HEK293T (cell line): ENCODE results near the gene USP24.

Experiments used
- BHLHE40 ChIP-seq: fragments of 450-650 bp; IDR thresholded peaks from 2 replicates; pipeline ENCODE4 v1.6.1; 2016; ENCODE audit warnings: mild to moderate bottlenecking, moderate library complexity, borderline replicate concordance
- CTBP1 ChIP-seq: fragments of 450-650 bp; IDR thresholded peaks from 2 replicates; pipeline ENCODE4 v1.6.1; 2016; ENCODE audit warnings: borderline replicate concordance
- ELF4 ChIP-seq: fragments of 450-650 bp; IDR thresholded peaks from 2 replicates; pipeline ENCODE4 v1.6.1; 2017; ENCODE audit warnings: antibody characterized with exemption
- FOXK2 ChIP-seq: fragments of 450-650 bp; IDR thresholded peaks from 2 replicates; pipeline ENCODE4 v1.6.1; 2016; ENCODE audit warnings: mild to moderate bottlenecking
- FOXM1 ChIP-seq: fragments of 450-650 bp; IDR thresholded peaks from 2 replicates; pipeline ENCODE4 v1.6.1; 2017; ENCODE audit warnings: mild to moderate bottlenecking, borderline replicate concordance
- HDGF ChIP-seq: fragments of 450-650 bp; IDR thresholded peaks from 2 replicates; pipeline ENCODE4 v1.6.1; 2017; ENCODE audit warnings: antibody characterized with exemption, borderline replicate concordance
- L3MBTL2 ChIP-seq: fragments of 450-650 bp; conservative IDR thresholded peaks from 2 replicates; pipeline ENCODE4 v1.6.1; 2016; ENCODE audit warnings: mild to moderate bottlenecking
- LEF1 ChIP-seq: fragments of 450-650 bp; IDR thresholded peaks from 2 replicates; pipeline ENCODE4 v1.6.1; 2017; ENCODE audit warnings: mild to moderate bottlenecking, borderline replicate concordance
- NFRKB ChIP-seq: fragments of 450-650 bp; IDR thresholded peaks from 2 replicates; pipeline ENCODE4 v1.6.1; 2016; ENCODE audit warnings: mild to moderate bottlenecking, moderate library complexity
- PKNOX1 ChIP-seq: fragments of 450-650 bp; IDR thresholded peaks from 2 replicates; pipeline ENCODE4 v1.6.1; 2016
- SP1 ChIP-seq: fragments of 450-650 bp; IDR thresholded peaks from 2 replicates; pipeline ENCODE4 v1.6.1; 2017
- SUZ12 ChIP-seq: fragments of 450-650 bp; IDR thresholded peaks from 2 replicates; pipeline ENCODE4 v1.6.1; 2016; ENCODE audit warnings: mild to moderate bottlenecking

GRCh38 chr1:55038552-55038838, 176.7 kb downstream of the USP24 start:
- TF ChIP-seq CTBP1 (no peak), SP1 (no peak), FOXM1 (no peak), HDGF (no peak), SUZ12 (no peak), ELF4 (no peak), PKNOX1 (no peak), FOXK2 (no peak), BHLHE40 (no peak), NFRKB (no peak), L3MBTL2 (no peak), LEF1 (no peak)
